Tibial nerve (tissue), 3 donors: ENCODE measurements around the gene LYPD5.
A peak's percentile ranks its signal among the peaks of the same experiment; 100 is the strongest.

Source experiments
- CTCF ChIP-seq, 5 experiments: fragments of 200-600 bp in 3 of 5; fragments of 450-650 bp in 2 of 5; sonication (generic) in 3 of 5; IDR thresholded peaks; one replicate each; pipeline ENCODE4 v1.5.1; 2016 to 2019; ENCODE audit warnings: antibody characterized with exemption in 5 of 5, mild to moderate bottlenecking in 3 of 5, moderate library complexity in 2 of 5
- POLR2A ChIP-seq, 2 donors: fragments of 450-650 bp; IDR thresholded peaks; one replicate each; pipeline ENCODE4 v1.6.1; 2017; ENCODE audit warnings: antibody characterized with exemption in 2 of 2, mild to moderate bottlenecking in 2 of 2, moderate library complexity in 2 of 2

DNA sequence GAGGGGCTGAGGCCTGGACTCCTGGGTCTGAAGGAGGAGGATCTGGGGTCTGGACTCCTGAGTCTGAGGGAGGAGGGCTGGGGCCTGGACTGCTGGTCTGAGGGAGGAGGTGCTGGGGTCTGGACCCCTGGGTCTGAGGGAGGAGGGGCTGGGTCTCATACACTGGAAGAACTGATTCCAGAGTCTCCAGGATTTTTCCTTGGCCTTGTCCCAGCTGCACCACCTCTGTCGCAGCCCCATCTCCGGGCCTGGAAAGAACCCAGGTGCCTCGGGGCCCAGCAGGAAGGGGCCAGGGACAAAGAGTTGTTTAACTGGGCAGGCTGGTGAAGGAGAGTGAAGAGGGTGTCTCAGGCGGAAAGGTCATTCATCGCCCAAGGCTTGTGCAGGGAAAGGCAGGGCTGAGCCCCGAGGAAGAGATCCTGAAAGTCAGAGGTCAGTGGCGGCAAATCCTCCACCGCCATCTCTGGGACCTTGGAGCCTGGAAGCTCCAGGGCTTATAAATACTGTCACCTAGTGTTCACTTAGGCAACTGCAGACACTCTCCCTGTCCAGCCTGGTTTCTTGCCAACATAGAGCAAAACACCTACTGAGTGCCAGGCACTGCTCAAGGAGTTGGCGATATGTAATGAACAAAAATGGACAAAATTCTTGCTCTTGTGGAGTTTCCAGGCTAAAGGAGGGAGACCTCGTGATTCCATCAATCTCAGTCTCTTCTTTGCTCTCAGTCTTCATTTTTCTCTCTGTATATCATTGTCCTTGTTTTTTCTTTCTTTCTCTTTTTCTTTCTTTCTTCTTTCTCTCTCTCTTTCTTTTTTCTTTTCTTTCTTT, 17.1 kb downstream of the LYPD5 start:
- TF ChIP-seq CTCF (IDR thresholded peaks at IDR 0.05), result peak; percentile 88 to 99 (median 94)
- TF ChIP-seq POLR2A (IDR thresholded peaks at IDR 0.05), result no peak
